H9 (cell line): Measurements from ENCODE around the gene RNF146. TPM values are rescaled to one million over a fixed set of nuclear protein-coding genes. Genes with fewer than 3 reads are reported as not detected.

ENCODE experiments used
- DNase-seq: peaks from one replicate; pipeline ENCODE4 v3.0.0-alpha.2; 2017
- H2AFZ ChIP-seq: one replicate; pipeline ENCODE4 v1.6.1; 2013; ENCODE audit warnings: mild to moderate bottlenecking, low read length, control low read depth, moderate library complexity
- H2AK5ac ChIP-seq: 2 replicates; pipeline ENCODE4 v1.6.1; 2013; ENCODE audit warnings: low read length, control low read depth, mixed read lengths; ENCODE audit not compliant: insufficient read length
- H2BK120ac ChIP-seq: one replicate; pipeline ENCODE4 v1.6.1; 2013; ENCODE audit warnings: low read depth, mild to moderate bottlenecking, low read length, control low read depth, inconsistent platforms; ENCODE audit not compliant: poor library complexity, severe bottlenecking
- H2BK12ac ChIP-seq: 2 replicates; pipeline ENCODE4 v1.6.1; 2013; ENCODE audit warnings: low read length, control low read depth, mixed read lengths, low read depth; ENCODE audit not compliant: insufficient read length
- H2BK15ac ChIP-seq: 2 replicates; pipeline ENCODE4 v1.6.1; 2013; ENCODE audit warnings: low read depth, low read length, control low read depth
- H2BK20ac ChIP-seq: one replicate; pipeline ENCODE4 v1.6.1; 2013; ENCODE audit warnings: low read depth, mild to moderate bottlenecking, low read length, control low read depth, inconsistent platforms; ENCODE audit not compliant: poor library complexity, severe bottlenecking
- H2BK5ac ChIP-seq: 2 replicates; pipeline ENCODE4 v1.6.1; 2013; ENCODE audit warnings: low read length, control low read depth, mixed read lengths; ENCODE audit not compliant: insufficient read length
- H3K14ac ChIP-seq: 2 replicates; pipeline ENCODE4 v1.6.1; 2013; ENCODE audit warnings: low read length, control low read depth; ENCODE audit not compliant: insufficient read depth
- H3K18ac ChIP-seq: 2 replicates; pipeline ENCODE4 v1.6.1; 2013; ENCODE audit warnings: low read depth, mild to moderate bottlenecking, mixed read lengths, low read length, control low read depth; ENCODE audit not compliant: insufficient read length
- H3K23ac ChIP-seq: 2 replicates; pipeline ENCODE4 v1.6.1; 2013; ENCODE audit warnings: low read length, control low read depth, mixed read lengths, low read depth; ENCODE audit not compliant: insufficient read length
- H3K23me2 ChIP-seq: 2 replicates; pipeline ENCODE4 v1.6.1; 2013; ENCODE audit warnings: low read depth, mild to moderate bottlenecking, mixed read lengths, low read length, control low read depth; ENCODE audit not compliant: insufficient read length, poor library complexity, severe bottlenecking
- H3K27ac ChIP-seq: 2 replicates; pipeline ENCODE4 v1.5.1; 2013; ENCODE audit warnings: low read length, control low read depth, mixed read lengths, low read depth; ENCODE audit not compliant: insufficient read length
- H3K27me3 ChIP-seq: 2 replicates; pipeline ENCODE4 v1.6.1; 2013; ENCODE audit warnings: low read length, control low read depth, inconsistent platforms; ENCODE audit not compliant: insufficient read depth
- H3K4ac ChIP-seq: 2 replicates; pipeline ENCODE4 v1.6.1; 2013; ENCODE audit warnings: low read depth, mild to moderate bottlenecking, control low read depth, inconsistent platforms, low read length, moderate library complexity
- H3K4me1 ChIP-seq: 2 replicates; pipeline ENCODE4 v1.6.1; 2013; ENCODE audit warnings: low read length, control low read depth, inconsistent platforms; ENCODE audit not compliant: insufficient read depth
- H3K4me2 ChIP-seq: 2 replicates; pipeline ENCODE4 v1.6.1; 2013; ENCODE audit warnings: low read length, control low read depth, mixed read lengths; ENCODE audit not compliant: insufficient read length, insufficient read depth
- H3K56ac ChIP-seq: 2 replicates; pipeline ENCODE4 v1.6.1; 2013; ENCODE audit warnings: low read depth, mild to moderate bottlenecking, mixed read lengths, low read length, control low read depth; ENCODE audit not compliant: insufficient read length
- H3K79me1 ChIP-seq: 2 replicates; pipeline ENCODE4 v1.6.1; 2013; ENCODE audit warnings: low read depth, mild to moderate bottlenecking, moderate library complexity, low read length, control low read depth, inconsistent platforms; ENCODE audit not compliant: insufficient read depth, poor library complexity, severe bottlenecking
- H3K79me2 ChIP-seq: 2 replicates; pipeline ENCODE4 v1.6.1; 2013; ENCODE audit warnings: low read length, control low read depth, inconsistent platforms; ENCODE audit not compliant: insufficient read depth
- H3K9ac ChIP-seq: 2 replicates; pipeline ENCODE4 v1.6.1; 2013; ENCODE audit warnings: low read length, control low read depth, mixed read lengths; ENCODE audit not compliant: insufficient read length; ENCODE audit errors: extremely low read depth
- H3K9me3 ChIP-seq: one replicate; pipeline ENCODE4 v1.6.1; 2013; ENCODE audit warnings: low read depth, low read length, inconsistent platforms; ENCODE audit not compliant: control insufficient read depth
- H3T11ph ChIP-seq: one replicate; pipeline ENCODE4 v1.6.1; 2013; ENCODE audit warnings: mild to moderate bottlenecking, low read length, control low read depth, inconsistent platforms
- H4K20me1 ChIP-seq: one replicate; pipeline ENCODE4 v1.6.1; 2013; ENCODE audit not compliant: control insufficient read depth, insufficient read length, insufficient read depth
- H4K5ac ChIP-seq: 2 replicates; pipeline ENCODE4 v1.6.1; 2013; ENCODE audit warnings: low read depth, mild to moderate bottlenecking, mixed read lengths, low read length, control low read depth; ENCODE audit not compliant: insufficient read length
- H4K8ac ChIP-seq: replicated peaks from 2 replicates; pipeline ENCODE4 v1.6.1; 2013; ENCODE audit warnings: low read length, control low read depth, mixed read lengths, low read depth; ENCODE audit not compliant: insufficient read length
- H4K91ac ChIP-seq: 2 replicates; pipeline ENCODE4 v1.6.1; 2013; ENCODE audit warnings: low read depth, mild to moderate bottlenecking, moderate library complexity, mixed read lengths, low read length, control low read depth; ENCODE audit not compliant: insufficient read length
- H3K27ac Mint-ChIP-seq, 3 experiments: 2 replicates in 2 of 3; 3 replicates in 1 of 3; pipeline ENCODE4 v1.8.0; 2020 to 2021; ENCODE audit warnings: mixed read lengths in 3 of 3, mild to moderate bottlenecking in 1 of 3, moderate library complexity in 1 of 3
- H3K27me3 Mint-ChIP-seq: 2 replicates; pipeline ENCODE4 v1.8.0; 2021; ENCODE audit warnings: low read depth, mild to moderate bottlenecking, moderate library complexity, mixed read lengths
- H3K36me3 Mint-ChIP-seq, 3 experiments: 2 replicates in 2 of 3; 3 replicates in 1 of 3; pipeline ENCODE4 v1.8.0; 2020 to 2021; ENCODE audit warnings: low read depth in 3 of 3, mixed read lengths in 3 of 3; ENCODE audit not compliant: insufficient read depth in 1 of 3
- H3K4me1 Mint-ChIP-seq, 2 experiments: 2 replicates each; pipeline ENCODE4 v1.8.0; 2020; ENCODE audit warnings: mixed read lengths in 2 of 2
- H3K4me3 Mint-ChIP-seq, 2 experiments: 2 replicates in 1 of 2; 3 replicates in 1 of 2; pipeline ENCODE4 v1.8.0; 2020 to 2021; ENCODE audit warnings: mild to moderate bottlenecking in 2 of 2, mixed read lengths in 2 of 2, moderate library complexity in 1 of 2
- H3K9me3 Mint-ChIP-seq, 2 experiments: 2 replicates in 1 of 2; 3 replicates in 1 of 2; pipeline ENCODE4 v1.8.0; 2020; ENCODE audit warnings: mild to moderate bottlenecking in 2 of 2, mixed read lengths in 2 of 2, moderate library complexity in 1 of 2
- CTCF ChIP-seq: fragments of 200-600 bp; sonication (generic); conservative IDR thresholded peaks from 3 replicates; pipeline ENCODE4 v1.8.0; 2021; ENCODE audit warnings: antibody characterized with exemption, mild to moderate bottlenecking
- WGBS: extraction: QIAGEN DNeasy Blood & Tissue Kit; methylation state at CpG from one replicate; pipeline ENCODE4 v1.1.7; 2013; ENCODE audit warnings: missing lambda C conversion rate, low lambda C conversion rate, mixed read lengths; ENCODE audit not compliant: insufficient read length; ENCODE audit errors: extremely low coverage; 5-methylcytosine and 5-hydroxymethylcytosine counted together
- total RNA-seq: library from RNA; stranded (reverse); gene quantifications from 2 replicates; pipeline ENCODE4 v1.2.1, GENCODE V29; 2021

RNF146 gene
- total RNA-seq, 1 experiment from 2014 or later, result 20.4 TPM

- DNase-seq, result no peak
- H2BK20ac ChIP-seq, result no peak overlapping the region
- no peak overlapping the region for H2BK5ac ChIP-seq
- peaks cover 10% of the 10 kb centered on the region for H3K23me2 ChIP-seq
- no peak overlapping the region for H2AK5ac ChIP-seq
- peaks cover 28 to 40% of the 10 kb centered on the region in 2 experiments for H3K4me1 Mint-ChIP-seq
- H3K9me3 Mint-ChIP-seq, result no peaks in the 10 kb centered on the region; a peak in 1 of 5 replicates
- peak overlapping the region; percentile 99 for H3K18ac ChIP-seq
- H3K27me3 ChIP-seq, result no peaks in the 10 kb centered on the region
- peak overlapping the region; percentile 28 for H4K91ac ChIP-seq
- no peak overlapping the region for H2BK15ac ChIP-seq
- no peaks in the 10 kb centered on the region for H4K20me1 ChIP-seq
- H3K23ac ChIP-seq, result no peak overlapping the region
- H3K14ac ChIP-seq, result peak overlapping the region; percentile 99; the same call in 1 of the 2 replicates
- no peak overlapping the region for H3K4ac ChIP-seq
- H3K9ac ChIP-seq, result peak overlapping the region; percentile 99
- H3K27ac ChIP-seq, result peak overlapping the region; percentile 91
- H3K9me3 ChIP-seq, result no peaks in the 10 kb centered on the region
- peaks cover 29% of the 10 kb centered on the region; the same call in 1 of the 2 replicates for H3K79me2 ChIP-seq
- H3K4me3 Mint-ChIP-seq, result peak overlapping the region; percentile 94 to 100
- no peaks in the 10 kb centered on the region for H3K79me1 ChIP-seq
- peaks cover 4 to 10% (median 6%) of the 10 kb centered on the region in 3 experiments; a peak in 5 of 7 replicates for H3K36me3 Mint-ChIP-seq
- H3K27me3 Mint-ChIP-seq, result no peaks in the 10 kb centered on the region
- H2BK120ac ChIP-seq, result no peak overlapping the region
- no peak overlapping the region for H2BK12ac ChIP-seq
- no peaks in the 10 kb centered on the region; the same call in 1 of the 2 replicates for H3K4me1 ChIP-seq
- peak overlapping the region; percentile 91 for H4K5ac ChIP-seq
- TF ChIP-seq CTCF, result no peak
- H3K4me2 ChIP-seq, result peak overlapping the region; percentile 97
- no peak overlapping the region for H3K56ac ChIP-seq
- no CpG with 5 or more reads among the region's 16 CpGs for WGBS
- H3K27ac Mint-ChIP-seq, result peak overlapping the region; percentile 96 to 99 (median 98)
- no peak overlapping the region for H3T11ph ChIP-seq
- H4K8ac ChIP-seq, result no peak overlapping the region
- H2AFZ ChIP-seq, result no peak overlapping the region
Measured at GRCh38 chr6:127267646-127268625, 1.3 kb downstream of the RNF146 start.
